ENCODE results near the gene DUSP5. TPM values are rescaled to one million over a fixed set of nuclear protein-coding genes. Genes with fewer than 3 reads are reported as not detected.

The DUSP5 gene
- total RNA-seq, 2 donors from 2014 or later = 6.9 to 33.1 TPM

GRCh38 chr10:110456523-110457091 lies 41.1 kb upstream of the DUSP5 start:
- H3K4me3 ChIP-seq = no peak overlapping the region
- no peaks in the 10 kb centered on the region for H3K9me3 ChIP-seq
- WGBS = 71% methylated on average over 3 of the region's 3 CpGs
- no peak for DNase-seq (ENCODE audit: low spot score)
- no peaks in the 10 kb centered on the region for H3K4me1 ChIP-seq (replicated peaks)
- no peak overlapping the region for H3K27ac ChIP-seq
- intact Hi-C loops (cut with DNase I) = no loop called here
- TF ChIP-seq POLR2AphosphoS5 (IDR thresholded peaks at IDR 0.05) = no peak
- no peaks in the 10 kb centered on the region for H3K27me3 ChIP-seq (replicated peaks; ENCODE audit: insufficient read depth)
- no peaks in the 10 kb centered on the region for H3K36me3 ChIP-seq

GRCh38 chr10:110457851-110458250 lies 39.9 kb upstream of the DUSP5 start:
- WGBS = 93% methylated on average over 9 of the region's 9 CpGs
- Histone ChIP-seq H3K36me3 (no peaks in the 10 kb centered on the region), H3K27me3 (replicated peaks; ENCODE audit: insufficient read depth) (no peaks in the 10 kb centered on the region), H3K4me3 (no peak overlapping the region), H3K4me1 (replicated peaks) (no peaks in the 10 kb centered on the region), H3K9me3 (no peaks in the 10 kb centered on the region), H3K27ac (no peak overlapping the region)
- intact Hi-C loops (cut with DNase I) = no loop called here
- TF ChIP-seq POLR2A (IDR thresholded peaks at IDR 0.05) (no peak), POLR2AphosphoS5 (IDR thresholded peaks at IDR 0.05) (no peak), CTCF (IDR thresholded peaks at IDR 0.05) (no peak)
- no peak for DNase-seq (ENCODE audit: low spot score)

- 81% methylated on average over 7 of the region's 7 CpGs for WGBS
- Histone ChIP-seq H3K27ac (no peak overlapping the region), H3K4me1 (replicated peaks) (no peaks in the 10 kb centered on the region), H3K27me3 (replicated peaks; ENCODE audit: insufficient read depth) (no peaks in the 10 kb centered on the region), H3K4me3 (no peak overlapping the region), H3K9me3 (no peaks in the 10 kb centered on the region), H3K36me3 (no peaks in the 10 kb centered on the region)
- TF ChIP-seq POLR2A (IDR thresholded peaks at IDR 0.05) = no peak
- TF ChIP-seq POLR2AphosphoS5 (IDR thresholded peaks at IDR 0.05) = no peak
- no peak for TF ChIP-seq CTCF (IDR thresholded peaks at IDR 0.05)
- intact Hi-C loops (cut with DNase I) = no loop called here
- no peak for DNase-seq (ENCODE audit: low spot score)
Measured at GRCh38 chr10:110458266-110458920, 39.3 kb upstream of the DUSP5 start.

- 91% methylated on average over 10 of the region's 10 CpGs for WGBS
- H3K36me3 ChIP-seq = no peaks in the 10 kb centered on the region
- TF ChIP-seq POLR2A (IDR thresholded peaks at IDR 0.05) (no peak), POLR2AphosphoS5 (IDR thresholded peaks at IDR 0.05) (no peak), CTCF (IDR thresholded peaks at IDR 0.05) (no peak)
- no peak overlapping the region for H3K27ac ChIP-seq
- no peaks in the 10 kb centered on the region for H3K27me3 ChIP-seq (replicated peaks; ENCODE audit: insufficient read depth)
- no peak for DNase-seq (ENCODE audit: low spot score)
- intact Hi-C loops (cut with DNase I) = no loop called here
- no peak overlapping the region for H3K4me3 ChIP-seq
- no peaks in the 10 kb centered on the region for H3K9me3 ChIP-seq
- H3K4me1 ChIP-seq (replicated peaks) = no peaks in the 10 kb centered on the region
Measured at GRCh38 chr10:110459600-110459999, 38.1 kb upstream of the DUSP5 start.

- no peak overlapping the region for H3K27ac ChIP-seq
- no peak for DNase-seq (ENCODE audit: low spot score)
- no peaks in the 10 kb centered on the region for H3K36me3 ChIP-seq
- TF ChIP-seq POLR2AphosphoS5 (IDR thresholded peaks at IDR 0.05) (no peak), CTCF (IDR thresholded peaks at IDR 0.05) (no peak)
- WGBS = 62% methylated on average over 16 of the region's 16 CpGs
- intact Hi-C loops (cut with DNase I) = no loop called here
- H3K4me3 ChIP-seq = no peak overlapping the region
- H3K27me3 ChIP-seq (replicated peaks; ENCODE audit: insufficient read depth) = no peaks in the 10 kb centered on the region
- H3K9me3 ChIP-seq = no peaks in the 10 kb centered on the region
- no peaks in the 10 kb centered on the region for H3K4me1 ChIP-seq (replicated peaks)
Measured at GRCh38 chr10:110460111-110460809, 37.4 kb upstream of the DUSP5 start.
